Measurements from ENCODE around the gene ITPRIP. TPM values are rescaled to one million over a fixed set of nuclear protein-coding genes. Genes with fewer than 3 reads are reported as not detected.

The ITPRIP gene
- total RNA-seq, 1 experiment from 2014 or later: 15.5 TPM

GRCh38 chr10:104281694-104282093 is 56.6 kb downstream of the ITPRIP start:
- no peak for DNase-seq
- H3K9me3 ChIP-seq: no peaks in the 10 kb centered on the region
- no peak overlapping the region for H3K4me3 ChIP-seq
- no peaks in the 10 kb centered on the region for H3K27me3 ChIP-seq
- H3K36me3 ChIP-seq: no peaks in the 10 kb centered on the region

- Histone ChIP-seq H3K9me3 (no peaks in the 10 kb centered on the region), H3K4me3 (no peak overlapping the region), H3K36me3 (no peaks in the 10 kb centered on the region), H3K27me3 (no peaks in the 10 kb centered on the region)
- DNase-seq: no peak
Observed at GRCh38 chr10:104279550-104280259, 58.6 kb downstream of the ITPRIP start.

- H3K36me3 ChIP-seq: no peaks in the 10 kb centered on the region
Observed at GRCh38 chr10:104277785-104278184, 60.5 kb downstream of the ITPRIP start.

GRCh38 chr10:104276192-104276591 is 62.1 kb downstream of the ITPRIP start:
- DNase-seq: no peak
- Histone ChIP-seq H3K9me3 (no peaks in the 10 kb centered on the region), H3K27me3 (no peaks in the 10 kb centered on the region), H3K4me3 (no peak overlapping the region), H3K36me3 (no peaks in the 10 kb centered on the region)

More at GRCh38 chr10:104277785-104278184, 60.5 kb downstream of the ITPRIP start:
- Histone ChIP-seq H3K4me3 (no peak overlapping the region), H3K27me3 (no peaks in the 10 kb centered on the region), H3K9me3 (no peaks in the 10 kb centered on the region)
- no peak for DNase-seq

- H3K4me3 ChIP-seq: no peak overlapping the region
- no peaks in the 10 kb centered on the region for H3K9me3 ChIP-seq
- peak; percentile 29 for DNase-seq
- H3K27me3 ChIP-seq: no peaks in the 10 kb centered on the region
- no peaks in the 10 kb centered on the region for H3K36me3 ChIP-seq
Observed at GRCh38 chr10:104274762-104275721, 63.2 kb downstream of the ITPRIP start.

GRCh38 chr10:104273899-104274575 is 64.2 kb downstream of the ITPRIP start:
- no peaks in the 10 kb centered on the region for H3K9me3 ChIP-seq
- no peak for DNase-seq
- H3K4me3 ChIP-seq: no peak overlapping the region
- no peaks in the 10 kb centered on the region for H3K36me3 ChIP-seq
- no peaks in the 10 kb centered on the region for H3K27me3 ChIP-seq

- H3K9me3 ChIP-seq: no peaks in the 10 kb centered on the region
- DNase-seq: no peak
- no peak overlapping the region for H3K4me3 ChIP-seq
- H3K27me3 ChIP-seq: no peaks in the 10 kb centered on the region
- peaks cover 4% of the 10 kb centered on the region for H3K36me3 ChIP-seq
Observed at GRCh38 chr10:104273286-104273685, 65.0 kb downstream of the ITPRIP start.

- Histone ChIP-seq H3K9me3 (no peaks in the 10 kb centered on the region), H3K27me3 (no peaks in the 10 kb centered on the region), H3K4me3 (peak within 1 kb of the TSS; percentile 78), H3K36me3 (peaks cover 46% of the 10 kb centered on the region)
- peak; percentile 99 for DNase-seq
Observed at GRCh38 chr10:104268713-104269645, 69.3 kb downstream of the ITPRIP start, which contains the start of gene GSTO2. Gene GSTO2, plus strand, starts transcription at chr10:104269184. Its CDS starts 5,732 bp downstream, at chr10:104274916.

- no peak for DNase-seq
- Histone ChIP-seq H3K9me3 (no peaks in the 10 kb centered on the region), H3K4me3 (peak overlapping the region; percentile 78), H3K27me3 (no peaks in the 10 kb centered on the region), H3K36me3 (peaks cover 49% of the 10 kb centered on the region)
Observed at GRCh38 chr10:104268405-104268712, 69.9 kb downstream of the ITPRIP start.

- H3K4me3 ChIP-seq: peak overlapping the region; percentile 78
- peaks cover 54% of the 10 kb centered on the region for H3K36me3 ChIP-seq
- no peaks in the 10 kb centered on the region for H3K27me3 ChIP-seq
- no peak for DNase-seq
- no peaks in the 10 kb centered on the region for H3K9me3 ChIP-seq
Observed at GRCh38 chr10:104267721-104268404, 70.4 kb downstream of the ITPRIP start.

- no peaks in the 10 kb centered on the region for H3K9me3 ChIP-seq
- H3K4me3 ChIP-seq: no peak overlapping the region
- H3K27me3 ChIP-seq: no peaks in the 10 kb centered on the region
- peaks cover 84% of the 10 kb centered on the region for H3K36me3 ChIP-seq
- no peak for DNase-seq
Observed at GRCh38 chr10:104264783-104265182, 73.5 kb downstream of the ITPRIP start.

- no peak for DNase-seq
- no peaks in the 10 kb centered on the region for H3K27me3 ChIP-seq
- H3K9me3 ChIP-seq: no peaks in the 10 kb centered on the region
- no peak overlapping the region for H3K4me3 ChIP-seq
- peaks cover 94% of the 10 kb centered on the region for H3K36me3 ChIP-seq
Observed at GRCh38 chr10:104262055-104262454, 76.2 kb downstream of the ITPRIP start.

GRCh38 chr10:104260775-104261115 is 77.5 kb downstream of the ITPRIP start:
- Histone ChIP-seq H3K9me3 (no peaks in the 10 kb centered on the region), H3K27me3 (no peaks in the 10 kb centered on the region), H3K36me3 (peaks cover 88% of the 10 kb centered on the region), H3K4me3 (no peak overlapping the region)
- DNase-seq: no peak

- H3K36me3 ChIP-seq: peaks cover 82% of the 10 kb centered on the region
- no peak overlapping the region for H3K4me3 ChIP-seq
- no peak for DNase-seq
Observed at GRCh38 chr10:104259999-104260774, 78.1 kb downstream of the ITPRIP start.

More at GRCh38 chr10:104259999-104260774, 78.1 kb downstream of the ITPRIP start:
- Histone ChIP-seq H3K27me3 (no peaks in the 10 kb centered on the region), H3K9me3 (no peaks in the 10 kb centered on the region)

Data from MG63 (cell line).